HG03469 (cell line): Measurements from ENCODE around the gene ZNF322.

Source experiments
- ATAC-seq: cut with Tn5 transposase; IDR thresholded peaks from one replicate; pipeline ENCODE4 v1.9.1; 2021; ENCODE audit warnings: mild to moderate bottlenecking, moderate library complexity, moderate number of reproducible peaks; ENCODE audit not compliant: unreplicated experiment

ZNF322 gene

GRCh38 chr6:26613689-26614683 is 45.6 kb downstream of the ZNF322 start:
- no peak for ATAC-seq

- ATAC-seq, result no peak
These were observed 46.3 kb downstream of the ZNF322 start for GRCh38 chr6:26613201-26613600.

- ATAC-seq, result no peak
These were observed 47.9 kb downstream of the ZNF322 start for GRCh38 chr6:26611599-26611998.

GRCh38 chr6:26609463-26609862 is 50.1 kb downstream of the ZNF322 start:
- ATAC-seq, result no peak

GRCh38 chr6:26607434-26608230 is 51.9 kb downstream of the ZNF322 start:
- ATAC-seq, result peak; percentile 44

- no peak for ATAC-seq
These were observed 54.7 kb downstream of the ZNF322 start for GRCh38 chr6:26604797-26605196.

- no peak for ATAC-seq
These were observed 55.5 kb downstream of the ZNF322 start for GRCh38 chr6:26604026-26604425.

- ATAC-seq, result no peak
These were observed 57.3 kb downstream of the ZNF322 start for GRCh38 chr6:26602262-26602661.

GRCh38 chr6:26600759-26601158 is 58.8 kb downstream of the ZNF322 start:
- ATAC-seq, result no peak

GRCh38 chr6:26599591-26599990 is 60.0 kb downstream of the ZNF322 start:
- no peak for ATAC-seq

GRCh38 chr6:26599134-26599533 is 60.4 kb downstream of the ZNF322 start:
- ATAC-seq, result no peak

- ATAC-seq, result no peak
These were observed 61.3 kb downstream of the ZNF322 start for GRCh38 chr6:26598267-26598666.

GRCh38 chr6:26597821-26598220 is 61.7 kb downstream of the ZNF322 start:
- ATAC-seq, result no peak

GRCh38 chr6:26597389-26597766 is 62.2 kb downstream of the ZNF322 start:
- ATAC-seq, result no peak

GRCh38 chr6:26596579-26597388 is 62.8 kb downstream of the ZNF322 start, which contains the start of gene ABT1:
ABT1 (plus strand) TSS chr6:26596953; CDS start chr6:26596983, 30 bp downstream.
- ATAC-seq, result peak; percentile 54

GRCh38 chr6:26595669-26596269 is 63.8 kb downstream of the ZNF322 start:
- no peak for ATAC-seq

GRCh38 chr6:26594730-26595632 is 64.6 kb downstream of the ZNF322 start:
- no peak for ATAC-seq

GRCh38 chr6:26594131-26594498 is 65.4 kb downstream of the ZNF322 start:
- ATAC-seq, result no peak
